SK-N-SH treated with all-trans-retinoic acid at 6 μM for 48 hours (cell line): ENCODE data around the gene ANO6.

Source experiments
- ARNTL ChIP-seq: fragments of 450-650 bp; formaldehyde crosslinking; IDR thresholded peaks from 2 replicates; pipeline ENCODE4 v1.5.0; 2020; ENCODE audit warnings: low read depth, mild to moderate bottlenecking, moderate library complexity, borderline replicate concordance
- GLIS3 ChIP-seq: fragments of 250-450 bp; sonication (Bioruptor Pico); IDR thresholded peaks from 2 replicates; pipeline ENCODE4 v1.5.0; 2020; ENCODE audit warnings: mild to moderate bottlenecking, moderate library complexity
- OSR1 ChIP-seq: fragments of 250-450 bp; sonication (Bioruptor Pico); IDR thresholded peaks from 2 replicates; pipeline ENCODE4 v1.8.0; 2022; ENCODE audit warnings: moderate library complexity, mild to moderate bottlenecking, inconsistent platforms
- RARB ChIP-seq: fragments of 250-450 bp; sonication (Bioruptor Pico); IDR thresholded peaks from 2 replicates; pipeline ENCODE4 v1.8.0; 2021; ENCODE audit warnings: mild to moderate bottlenecking, moderate library complexity
- TOX ChIP-seq: fragments of 250-450 bp; sonication (Bioruptor Pico); IDR thresholded peaks from 2 replicates; pipeline ENCODE4 v1.8.0; 2021; ENCODE audit warnings: mild to moderate bottlenecking, moderate library complexity, borderline replicate concordance
- ZFP3 ChIP-seq: fragments of 250-450 bp; sonication (Bioruptor Pico); IDR thresholded peaks from 2 replicates; pipeline ENCODE4 v1.5.0; 2020; ENCODE audit warnings: mild to moderate bottlenecking, moderate library complexity
- TF ChIP-seq, protein P1 (sequence below): fragments of 250-450 bp; sonication (Bioruptor Pico); IDR thresholded peaks from 2 replicates; pipeline ENCODE4 v1.8.0; 2021; ENCODE audit warnings: low read depth, mild to moderate bottlenecking, moderate library complexity, borderline replicate concordance

DNA sequence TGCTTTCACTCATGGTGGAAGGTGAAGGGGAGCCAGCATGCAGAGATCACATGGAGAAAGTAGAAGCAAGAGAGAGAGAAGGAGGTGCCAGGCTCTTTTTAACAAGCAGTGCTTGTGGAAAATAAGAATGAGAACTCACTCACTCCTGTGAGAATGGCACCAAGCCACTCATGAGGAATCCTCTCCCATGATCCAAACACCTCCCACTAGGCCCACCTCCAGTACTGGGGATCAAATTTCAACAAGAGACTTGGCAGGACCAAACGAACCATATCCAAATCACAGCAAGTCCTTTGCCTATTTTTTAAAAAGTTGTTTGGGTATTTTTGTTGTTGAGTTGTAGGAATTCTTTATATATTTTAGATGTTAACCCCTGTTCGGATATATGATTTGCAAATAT, 267.7 kb downstream of the ANO6 start:
- TF ChIP-seq TOX (CRISPR knock-in tag) = no peak
- TF ChIP-seq RARB (CRISPR knock-in tag) = no peak
- no peak for TF ChIP-seq ZFP3 (CRISPR knock-in tag)
- TF ChIP-seq, protein P1, sequence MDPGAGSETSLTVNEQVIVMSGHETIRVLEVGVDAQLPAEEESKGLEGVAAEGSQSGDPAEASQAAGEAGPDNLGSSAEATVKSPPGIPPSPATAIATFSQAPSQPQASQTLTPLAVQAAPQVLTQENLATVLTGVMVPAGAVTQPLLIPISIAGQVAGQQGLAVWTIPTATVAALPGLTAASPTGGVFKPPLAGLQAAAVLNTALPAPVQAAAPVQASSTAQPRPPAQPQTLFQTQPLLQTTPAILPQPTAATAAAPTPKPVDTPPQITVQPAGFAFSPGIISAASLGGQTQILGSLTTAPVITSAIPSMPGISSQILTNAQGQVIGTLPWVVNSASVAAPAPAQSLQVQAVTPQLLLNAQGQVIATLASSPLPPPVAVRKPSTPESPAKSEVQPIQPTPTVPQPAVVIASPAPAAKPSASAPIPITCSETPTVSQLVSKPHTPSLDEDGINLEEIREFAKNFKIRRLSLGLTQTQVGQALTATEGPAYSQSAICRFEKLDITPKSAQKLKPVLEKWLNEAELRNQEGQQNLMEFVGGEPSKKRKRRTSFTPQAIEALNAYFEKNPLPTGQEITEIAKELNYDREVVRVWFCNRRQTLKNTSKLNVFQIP (CRISPR knock-in tag) = no peak
- TF ChIP-seq OSR1 (CRISPR knock-in tag) = no peak
- no peak for TF ChIP-seq ARNTL
- TF ChIP-seq GLIS3 = no peak
